NT2/D1 (cell line): ENCODE results near the gene SEC63.
"Not testable (repeated sequence)": the region's sequence is repeated elsewhere in the genome, so short reads cannot be mapped to it uniquely, and the experiment has no call there.

Experiments used
- DNase-seq: peaks from one replicate; pipeline ENCODE4 v3.0.0-alpha.2; 2011; ENCODE audit warnings: low read depth, low spot score
- H3K27me3 ChIP-seq: 2 replicates; pipeline ENCODE4 v1.6.0; 2011; ENCODE audit warnings: mild to moderate bottlenecking; ENCODE audit not compliant: insufficient read length, insufficient read depth
- H3K36me3 ChIP-seq: 2 replicates; pipeline ENCODE4 v1.6.1; 2011; ENCODE audit warnings: mild to moderate bottlenecking, low read length, mixed read lengths; ENCODE audit not compliant: insufficient read depth, insufficient read length
- H3K4me1 ChIP-seq: 2 replicates; pipeline ENCODE4 v1.5.1; 2011; ENCODE audit not compliant: insufficient read depth, insufficient read length
- H3K4me3 ChIP-seq: 2 replicates; pipeline ENCODE4 v1.5.1; 2011; ENCODE audit warnings: low read depth; ENCODE audit not compliant: insufficient read length
- H3K9ac ChIP-seq: 2 replicates; pipeline ENCODE4 v1.6.0; 2011; ENCODE audit warnings: low read depth; ENCODE audit not compliant: insufficient read length
- H3K9me3 ChIP-seq: 2 replicates; pipeline ENCODE4 v1.5.1; 2011; ENCODE audit warnings: mild to moderate bottlenecking, low read length; ENCODE audit not compliant: insufficient read depth
- SUZ12 ChIP-seq: IDR thresholded peaks from 2 replicates; pipeline ENCODE4 v1.6.1; 2011; ENCODE audit not compliant: insufficient read length, insufficient read depth; ENCODE audit errors: extremely low read depth
- YY1 ChIP-seq: IDR thresholded peaks from 2 replicates; pipeline ENCODE4 v1.6.1; 2011; ENCODE audit not compliant: insufficient read length, insufficient read depth
- ZNF274 ChIP-seq: IDR thresholded peaks from 2 replicates; pipeline ENCODE4 v1.6.1; 2011; ENCODE audit warnings: mild to moderate bottlenecking, low read depth, low read length

Gene SEC63

GRCh38 chr6:107991772-107992550 is 34.0 kb upstream of the SEC63 start:
- Histone ChIP-seq H3K9me3 (no peaks in the 10 kb centered on the region), H3K4me1 (no peaks in the 10 kb centered on the region), H3K27me3 (no peaks in the 10 kb centered on the region), H3K9ac (no peak overlapping the region), H3K4me3 (no peak overlapping the region), H3K36me3 (no peaks in the 10 kb centered on the region)
- no peak for TF ChIP-seq YY1
- TF ChIP-seq SUZ12 = no peak
- no peak for TF ChIP-seq ZNF274
- DNase-seq = no peak

DNA sequence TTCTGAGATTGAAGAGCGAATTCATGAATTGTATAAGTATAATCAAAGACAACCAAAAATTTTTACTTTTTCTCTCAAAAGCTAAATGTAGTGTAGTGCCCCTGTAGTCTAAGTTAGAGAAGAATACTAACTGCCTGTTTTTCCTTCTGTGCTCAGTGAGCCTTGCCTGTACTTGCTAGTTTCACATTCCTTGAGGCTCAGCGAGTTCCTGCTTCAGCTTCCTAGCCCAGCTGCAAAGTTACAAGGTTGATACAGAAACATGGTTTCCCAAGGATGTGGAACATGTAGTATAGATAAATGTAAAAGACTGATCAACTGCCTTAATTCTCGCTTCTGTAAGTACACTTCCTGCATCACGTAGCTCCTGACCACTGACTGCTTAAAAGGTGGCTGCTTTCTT is 33.1 kb upstream of the SEC63 start:
- Histone ChIP-seq H3K9me3 (no peaks in the 10 kb centered on the region), H3K27me3 (no peaks in the 10 kb centered on the region), H3K36me3 (no peaks in the 10 kb centered on the region), H3K9ac (no peak overlapping the region), H3K4me1 (no peaks in the 10 kb centered on the region), H3K4me3 (no peak overlapping the region)
- no peak for DNase-seq
- TF ChIP-seq SUZ12 = no peak
- TF ChIP-seq YY1 = no peak
- TF ChIP-seq ZNF274 = no peak

GRCh38 chr6:107990587-107990986 is 32.6 kb upstream of the SEC63 start:
- not testable (repeated sequence) for H3K9ac ChIP-seq, H3K36me3 ChIP-seq, H3K4me1 ChIP-seq, H3K4me3 ChIP-seq, H3K9me3 ChIP-seq, H3K27me3 ChIP-seq, DNase-seq

- no peak for DNase-seq
- Histone ChIP-seq H3K9ac (no peak overlapping the region), H3K4me3 (no peak overlapping the region), H3K9me3 (no peaks in the 10 kb centered on the region), H3K4me1 (no peaks in the 10 kb centered on the region), H3K36me3 (no peaks in the 10 kb centered on the region), H3K27me3 (no peaks in the 10 kb centered on the region)
- no peak for TF ChIP-seq ZNF274
Measured at GRCh38 chr6:107989166-107990094, 31.4 kb upstream of the SEC63 start.

DNA sequence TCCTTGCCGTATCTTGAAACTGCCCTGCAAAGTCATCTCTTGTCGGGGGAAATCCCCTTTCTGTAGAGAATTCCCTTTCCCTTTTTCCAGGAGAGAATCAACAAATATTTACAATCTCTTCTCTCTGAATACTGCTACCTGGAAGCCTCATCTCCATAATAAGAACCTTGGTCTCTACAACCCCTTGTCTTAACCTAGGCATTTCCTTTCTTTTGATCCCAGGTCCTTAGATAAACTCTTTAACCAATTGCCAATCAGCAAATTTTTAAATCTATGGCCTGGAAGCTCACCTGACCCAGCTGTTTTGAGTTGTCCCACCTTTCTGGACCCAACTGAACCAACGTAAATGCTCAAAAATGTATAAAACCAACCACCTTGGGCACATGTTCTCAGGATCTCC is 30.6 kb upstream of the SEC63 start:
- Histone ChIP-seq H3K36me3 (no peaks in the 10 kb centered on the region), H3K9me3 (no peaks in the 10 kb centered on the region), H3K9ac (no peak overlapping the region), H3K27me3 (no peaks in the 10 kb centered on the region), H3K4me1 (no peaks in the 10 kb centered on the region), H3K4me3 (no peak overlapping the region)
- TF ChIP-seq ZNF274 = no peak
- no peak for TF ChIP-seq SUZ12
- no peak for TF ChIP-seq YY1
- DNase-seq = no peak

GRCh38 chr6:107987805-107988204 is 29.8 kb upstream of the SEC63 start:
- Histone ChIP-seq H3K9ac (no peak overlapping the region), H3K4me1 (no peaks in the 10 kb centered on the region), H3K27me3 (no peaks in the 10 kb centered on the region), H3K9me3 (no peaks in the 10 kb centered on the region), H3K36me3 (no peaks in the 10 kb centered on the region), H3K4me3 (no peak overlapping the region)
- TF ChIP-seq YY1 (no peak), ZNF274 (no peak), SUZ12 (no peak)
- DNase-seq = no peak

DNA sequence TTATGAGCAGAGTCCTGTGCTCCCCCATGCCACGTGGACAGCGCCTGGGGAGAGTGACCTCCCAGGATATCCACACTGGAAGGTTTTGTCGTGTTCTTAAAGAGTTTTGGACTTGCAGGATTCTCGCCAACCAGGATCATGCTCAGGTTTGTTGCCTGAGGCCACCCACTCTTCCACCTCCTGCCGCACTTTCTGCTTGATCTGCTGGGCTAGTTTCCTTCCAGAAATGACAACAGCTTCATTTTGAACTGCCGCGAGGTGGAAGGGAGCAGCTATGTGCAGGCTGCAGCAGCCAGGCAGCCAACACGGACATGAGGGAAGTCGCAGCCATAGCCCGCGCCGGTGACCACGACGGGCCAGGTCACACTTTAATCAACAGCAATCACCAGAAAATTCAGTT is 27.7 kb upstream of the SEC63 start:
- H3K36me3 ChIP-seq = no peaks in the 10 kb centered on the region
- no peak overlapping the region for H3K9ac ChIP-seq
- no peak for DNase-seq
- TF ChIP-seq ZNF274 (no peak), SUZ12 (no peak), YY1 (no peak)
- no peaks in the 10 kb centered on the region for H3K9me3 ChIP-seq
- H3K4me1 ChIP-seq = no peaks in the 10 kb centered on the region
- H3K4me3 ChIP-seq = no peak overlapping the region
- H3K27me3 ChIP-seq = no peaks in the 10 kb centered on the region
